Psoas muscle (tissue), 8 donors: Measurements from ENCODE around the gene SLC22A23. TPM values are rescaled to one million over a fixed set of nuclear protein-coding genes. Genes with fewer than 3 reads are reported as not detected.

Source experiments
- ATAC-seq, 4 donors: fragments of 200-7000 bp; cut with Tn5 transposase; one replicate each; pipeline ENCODE4 v1.9.1; 2020; ENCODE audit warnings: moderate library complexity in 3 of 4, mild to moderate bottlenecking in 2 of 4
- DNase-seq, 2 donors: peaks; one replicate each; pipeline ENCODE4 v3.0.0-alpha.2; 2020
- H3K27ac ChIP-seq: fragments of 200-600 bp; one replicate; pipeline ENCODE4 v1.8.0; 2022
- H3K27me3 ChIP-seq, 3 donors: fragments of 200-600 bp in 1 of 3; one replicate each; pipeline versions ENCODE4 v1.6.1 to v1.8.0; 2013 to 2022; ENCODE audit warnings: low read length in 2 of 3, mild to moderate bottlenecking in 2 of 3, moderate library complexity in 1 of 3; ENCODE audit not compliant: insufficient read depth in 3 of 3
- H3K36me3 ChIP-seq, 2 donors: fragments of 200-600 bp in 1 of 2; one replicate each; pipeline versions ENCODE4 v1.6.1 to v1.8.0; 2013 to 2022; ENCODE audit warnings: low read depth in 1 of 2, mild to moderate bottlenecking in 1 of 2, moderate library complexity in 1 of 2; ENCODE audit not compliant: insufficient read depth in 1 of 2
- H3K4me1 ChIP-seq: fragments of 200-600 bp; one replicate; pipeline ENCODE4 v1.8.0; 2022
- H3K4me3 ChIP-seq: fragments of 200-600 bp; one replicate; pipeline ENCODE4 v1.8.0; 2022; ENCODE audit warnings: mild to moderate bottlenecking
- H3K9me3 ChIP-seq: fragments of 200-600 bp; one replicate; pipeline ENCODE4 v1.8.0; 2022
- CTCF ChIP-seq: fragments of 200-600 bp; IDR thresholded peaks from one replicate; pipeline ENCODE4 v1.8.0; 2022; ENCODE audit warnings: antibody characterized with exemption
- WGBS, 3 donors: extraction: QIAGEN DNeasy Blood & Tissue Kit; methylation state at CpG; one replicate each; pipeline versions ENCODE4 v1.1.6 to v1.1.7; 2013; 5-methylcytosine and 5-hydroxymethylcytosine counted together
- intact Hi-C, 2 donors: fragments of 100-400 bp; cut with DNase I; formaldehyde crosslinking; loops; one replicate each; pipeline versions ENCODE4 v1.11.0 to v1.14.2; 2022
- polyA plus RNA-seq, 3 donors: library from polyadenylated mRNA; stranded (reverse); fragments of 200-250 nt; gene quantifications; one replicate each; pipeline ENCODE4 v1.2.3, GENCODE V29; 2013
- total RNA-seq, 4 donors: library from RNA; stranded (reverse); fragmentation: NEBNext Ultra II Directional in 2 of 4; extraction: Animal tissue kit (Norgen Biotek cat#: 25700) in 2 of 4; gene quantifications; one replicate each; pipeline versions ENCODE4 v1.2.1 to v1.2.4, GENCODE V29; 2021 to 2023
- donor health status: healthy with polysubstance abuse.
- donor health status: DM: no; HTN: no; CAD: no; lungs with moderate emphysema.
- donor health status: Bipolar disorder and iron deficiency.
- donor health status: healthy.
- donor health status: DM: yes; HTN: yes; CAD: no.
- donor health status: DM: no; HTN: no; CAD: no.
- donor health status: DM: no; HTN: no; CAD: no.
- donor health status: DM: yes; HTN: yes; CAD: no.

SLC22A23 gene
- total and polyA plus RNA-seq, 7 donors, result 4.6 to 13.7 (median 8.7) TPM

DNA sequence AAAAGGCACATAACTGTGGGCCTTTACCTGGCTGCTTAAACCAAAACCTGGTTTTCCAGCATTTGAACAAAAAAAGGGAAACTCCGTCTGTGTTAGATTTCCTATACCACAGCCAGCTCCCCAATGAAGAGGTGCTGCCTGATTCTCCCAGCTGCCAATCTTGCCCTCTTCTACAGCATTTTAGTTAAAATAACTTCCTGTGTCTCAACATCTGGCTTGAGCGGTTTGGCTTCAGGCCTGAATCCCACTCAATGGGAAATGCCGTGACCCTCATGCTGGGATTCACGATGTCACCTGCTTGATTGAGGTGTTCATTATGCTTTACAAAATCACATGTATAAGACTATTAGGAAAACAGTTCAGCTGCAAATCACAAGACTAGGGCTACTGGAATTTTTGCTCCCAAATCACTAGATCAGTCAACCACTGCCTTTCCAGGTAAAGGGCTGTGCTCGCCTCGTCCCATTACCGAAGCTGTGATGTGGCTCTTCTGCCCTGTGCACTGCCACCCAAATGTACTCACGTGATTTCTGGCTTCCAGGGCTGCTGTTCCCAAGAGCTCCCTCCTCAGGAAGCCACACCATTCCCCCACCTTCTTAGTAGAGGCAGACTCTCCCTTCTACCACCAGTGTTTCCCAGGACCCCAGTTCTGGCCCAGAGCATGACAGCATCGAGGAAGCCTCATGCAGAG is 103.5 kb downstream of the SLC22A23 start:
- ATAC-seq, result no peak
- WGBS, 3 donors, result 73 to 77% (median 74%) methylated on average over 9 of the region's 9 CpGs
- H3K36me3 ChIP-seq, result no peaks in the 10 kb centered on the region
- H3K4me3 ChIP-seq, result no peak overlapping the region
- intact Hi-C loops, result loop anchor here in 1 of 2 donors (5.0 to 10.0 kb wide), 2 partner anchors 66 to 101 kb away; partner anchors contain the start of gene SLC22A23
- no peaks in the 10 kb centered on the region for H3K9me3 ChIP-seq
- no peak for TF ChIP-seq CTCF
- no peak for DNase-seq
- peaks cover 48% of the 10 kb centered on the region for H3K4me1 ChIP-seq
- H3K27me3 ChIP-seq, result no peaks in the 10 kb centered on the region
- H3K27ac ChIP-seq, result no peak overlapping the region

- Histone ChIP-seq H3K4me1 (peaks cover 48% of the 10 kb centered on the region), H3K4me3 (no peak overlapping the region), H3K27ac (no peak overlapping the region), H3K36me3 (no peaks in the 10 kb centered on the region), H3K9me3 (no peaks in the 10 kb centered on the region), H3K27me3 (no peaks in the 10 kb centered on the region)
- WGBS, 3 donors, result 62 to 83% (median 69%) methylated on average over 9 of the region's 9 CpGs
- no peak for TF ChIP-seq CTCF
- ATAC-seq, result no peak
- no peak for DNase-seq
- intact Hi-C loops, result loop anchor here in 1 of 2 donors (5.0 to 10.0 kb wide), 2 partner anchors 65 to 102 kb away; partner anchors contain the start of gene SLC22A23
Observed at GRCh38 chr6:3352678-3353077, 104.2 kb downstream of the SLC22A23 start.

DNA sequence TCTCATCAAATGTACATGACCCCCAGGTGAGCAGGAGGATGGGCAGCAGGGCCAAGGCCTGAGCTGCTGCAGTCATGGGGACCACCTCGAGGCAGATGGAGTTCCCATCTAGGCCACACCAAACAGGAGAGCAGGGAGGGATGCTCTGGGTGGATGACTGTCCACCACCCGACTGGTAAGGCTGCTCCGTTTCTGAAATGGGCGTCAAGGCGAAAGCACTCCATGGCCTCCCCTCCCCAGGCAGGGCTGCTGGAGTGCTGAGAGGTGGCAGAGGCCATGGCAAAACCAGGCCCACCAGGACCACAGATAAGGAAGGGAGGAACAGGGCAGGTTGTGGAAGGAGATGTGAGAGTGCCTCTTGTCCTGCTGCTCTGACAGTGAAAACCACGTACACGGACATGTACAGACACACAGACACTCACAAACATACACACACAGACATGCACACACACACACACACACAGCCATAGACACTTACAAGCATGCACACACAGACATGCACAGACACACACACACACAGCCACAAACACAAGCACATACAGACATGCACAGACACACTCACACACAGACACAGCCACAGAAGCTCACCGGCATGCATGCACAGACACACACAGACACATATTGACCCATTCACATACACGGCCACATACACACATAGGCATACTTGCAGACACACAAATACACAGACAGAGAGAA is 104.9 kb downstream of the SLC22A23 start:
- WGBS, 3 donors, result 80 to 91% (median 86%) methylated on average over 9 of the region's 9 CpGs
- H3K27ac ChIP-seq, result peak overlapping the region; percentile 31
- no peaks in the 10 kb centered on the region for H3K36me3 ChIP-seq
- intact Hi-C loops, result loop anchor here in 1 of 2 donors (5.0 to 10.0 kb wide), 2 partner anchors 65 to 103 kb away; partner anchors contain the start of gene SLC22A23
- no peaks in the 10 kb centered on the region for H3K27me3 ChIP-seq
- peaks cover 44% of the 10 kb centered on the region for H3K4me1 ChIP-seq
- no peaks in the 10 kb centered on the region for H3K9me3 ChIP-seq
- no peak overlapping the region for H3K4me3 ChIP-seq
- ATAC-seq, result no peak
- DNase-seq, result no peak
- TF ChIP-seq CTCF, result no peak

DNA sequence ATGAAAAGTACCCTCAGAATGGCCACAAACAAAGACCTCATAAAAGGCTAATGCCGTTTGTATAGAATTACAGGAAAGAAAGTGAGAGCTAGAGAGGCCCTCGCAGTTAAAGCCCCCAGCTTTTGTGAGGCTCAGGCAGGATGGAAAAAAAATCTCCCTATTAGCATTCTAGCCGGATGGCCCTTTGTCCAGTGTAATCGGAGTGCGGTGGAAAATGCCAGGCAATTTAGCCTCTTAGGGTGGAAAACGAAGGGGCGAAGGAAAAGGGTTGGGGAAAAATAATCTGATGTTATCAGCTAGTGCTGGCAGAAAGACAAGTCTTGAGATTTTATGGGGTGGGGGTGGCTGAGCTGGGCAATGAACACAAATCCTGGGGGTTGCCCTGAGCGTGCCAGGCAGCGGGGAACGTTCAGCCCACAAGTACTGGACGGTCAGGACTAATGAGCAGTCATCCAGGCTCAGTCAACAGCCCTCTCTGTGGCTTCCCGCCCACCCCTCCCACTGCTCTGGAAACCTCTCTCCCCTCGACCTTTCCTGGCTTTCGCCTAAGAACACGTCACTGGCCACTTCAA is 105.7 kb downstream of the SLC22A23 start:
- 40 to 56% (median 42%) methylated on average over 15 of the region's 15 CpGs for WGBS, 3 donors
- Histone ChIP-seq H3K27ac (peak overlapping the region; percentile 31), H3K27me3 (no peaks in the 10 kb centered on the region), H3K9me3 (no peaks in the 10 kb centered on the region), H3K36me3 (no peaks in the 10 kb centered on the region), H3K4me3 (no peak overlapping the region), H3K4me1 (peaks cover 44% of the 10 kb centered on the region)
- intact Hi-C loops, result loop anchor here in 1 of 2 donors (5.0 to 10.0 kb wide), 2 partner anchors 64 to 104 kb away; partner anchors contain the start of gene SLC22A23
- DNase-seq (no peak), ATAC-seq (no peak)
- TF ChIP-seq CTCF, result no peak
